NCI-H526 treated with DMSO at 0.1 percent for 48 hours (cell line): ENCODE data around the gene ZC3H12A.

Experiments used
- DNase-seq: peaks from one replicate; lab custom pipeline; 2025; lab: John Stamatoyannopoulos, UW

The ZC3H12A gene

GRCh38 chr1:37455516-37455915 lies 18.9 kb upstream of the ZC3H12A start:
- no peak for DNase-seq

- DNase-seq = no peak
Measured at GRCh38 chr1:37456614-37457013, 17.8 kb upstream of the ZC3H12A start.

- DNase-seq = no peak
Measured at GRCh38 chr1:37458551-37458950, 15.8 kb upstream of the ZC3H12A start.

GRCh38 chr1:37461698-37462436 lies 12.5 kb upstream of the ZC3H12A start:
- DNase-seq = no peak

GRCh38 chr1:37464443-37464842 lies 9.9 kb upstream of the ZC3H12A start:
- no peak for DNase-seq

- no peak for DNase-seq
Measured at GRCh38 chr1:37465593-37466517, 8.5 kb upstream of the ZC3H12A start.

GRCh38 chr1:37468037-37468436 lies 6.3 kb upstream of the ZC3H12A start:
- DNase-seq = no peak

- DNase-seq = no peak
Measured at GRCh38 chr1:37469386-37469785, 5.0 kb upstream of the ZC3H12A start.

GRCh38 chr1:37471345-37472231 lies 2.8 kb upstream of the ZC3H12A start:
- no peak for DNase-seq

- no peak for DNase-seq
Measured at GRCh38 chr1:37472281-37472680, 2.1 kb upstream of the ZC3H12A start.

GRCh38 chr1:37472994-37473393 lies 1.4 kb upstream of the ZC3H12A start:
- DNase-seq = no peak

GRCh38 chr1:37473431-37474045 lies 842 bp upstream of the ZC3H12A start:
- DNase-seq = peak; percentile 45

GRCh38 chr1:37474697-37475379 lies 458 bp downstream of the ZC3H12A start:
- no peak for DNase-seq

GRCh38 chr1:37475380-37476086 lies 1.2 kb downstream of the ZC3H12A start:
- no peak for DNase-seq

- DNase-seq = no peak
Measured at GRCh38 chr1:37476087-37476452, 1.7 kb downstream of the ZC3H12A start.

GRCh38 chr1:37476460-37477197 lies 2.2 kb downstream of the ZC3H12A start:
- DNase-seq = no peak

- peak; percentile 95 for DNase-seq
Measured at GRCh38 chr1:37477198-37477931, 3.0 kb downstream of the ZC3H12A start.

- no peak for DNase-seq
Measured at GRCh38 chr1:37477946-37478345, 3.6 kb downstream of the ZC3H12A start.

- no peak for DNase-seq
Measured at GRCh38 chr1:37478451-37478881, 4.1 kb downstream of the ZC3H12A start.
